NT2/D1 (cell line): ENCODE data around the gene CYP27A1.
"Not testable (repeated sequence)": the region's sequence is repeated elsewhere in the genome, so short reads cannot be mapped to it uniquely, and the experiment has no call there.

Source experiments
- DNase-seq: peaks from one replicate; pipeline ENCODE4 v3.0.0-alpha.2; 2011; ENCODE audit warnings: low read depth, low spot score
- H3K27me3 ChIP-seq: 2 replicates; pipeline ENCODE4 v1.6.0; 2011; ENCODE audit warnings: mild to moderate bottlenecking; ENCODE audit not compliant: insufficient read length, insufficient read depth
- H3K36me3 ChIP-seq: 2 replicates; pipeline ENCODE4 v1.6.1; 2011; ENCODE audit warnings: mild to moderate bottlenecking, low read length, mixed read lengths; ENCODE audit not compliant: insufficient read depth, insufficient read length
- H3K4me1 ChIP-seq: 2 replicates; pipeline ENCODE4 v1.5.1; 2011; ENCODE audit not compliant: insufficient read depth, insufficient read length
- H3K4me3 ChIP-seq: 2 replicates; pipeline ENCODE4 v1.5.1; 2011; ENCODE audit warnings: low read depth; ENCODE audit not compliant: insufficient read length
- H3K9ac ChIP-seq: 2 replicates; pipeline ENCODE4 v1.6.0; 2011; ENCODE audit warnings: low read depth; ENCODE audit not compliant: insufficient read length
- H3K9me3 ChIP-seq: 2 replicates; pipeline ENCODE4 v1.5.1; 2011; ENCODE audit warnings: mild to moderate bottlenecking, low read length; ENCODE audit not compliant: insufficient read depth
- SUZ12 ChIP-seq: IDR thresholded peaks from 2 replicates; pipeline ENCODE4 v1.6.1; 2011; ENCODE audit not compliant: insufficient read length, insufficient read depth; ENCODE audit errors: extremely low read depth
- YY1 ChIP-seq: IDR thresholded peaks from 2 replicates; pipeline ENCODE4 v1.6.1; 2011; ENCODE audit not compliant: insufficient read length, insufficient read depth
- ZNF274 ChIP-seq: IDR thresholded peaks from 2 replicates; pipeline ENCODE4 v1.6.1; 2011; ENCODE audit warnings: mild to moderate bottlenecking, low read depth, low read length

Gene CYP27A1

GRCh38 chr2:218833023-218833609, 51.2 kb downstream of the CYP27A1 start:
- Histone ChIP-seq H3K9me3 (peaks cover 9% of the 10 kb centered on the region; the same call in 1 of the 2 replicates), H3K4me1 (peaks cover 3% of the 10 kb centered on the region), H3K36me3 (no peaks in the 10 kb centered on the region), H3K27me3 (peaks cover 3% of the 10 kb centered on the region), H3K4me3 (no peak overlapping the region), H3K9ac (no peak overlapping the region)
- TF ChIP-seq ZNF274 (no peak), YY1 (no peak), SUZ12 (no peak)
- no peak for DNase-seq

- H3K9me3 ChIP-seq, result peaks cover 10% of the 10 kb centered on the region; the same call in 1 of the 2 replicates
- H3K4me1 ChIP-seq, result peaks cover 1% of the 10 kb centered on the region
- no peak for DNase-seq
- H3K36me3 ChIP-seq, result no peaks in the 10 kb centered on the region
- no peak overlapping the region for H3K9ac ChIP-seq
- TF ChIP-seq SUZ12 (no peak), ZNF274 (no peak), YY1 (no peak)
- no peak overlapping the region for H3K4me3 ChIP-seq
- H3K27me3 ChIP-seq, result no peaks in the 10 kb centered on the region
These were observed 52.7 kb downstream of the CYP27A1 start for GRCh38 chr2:218834685-218835084.

GRCh38 chr2:218837495-218837894, 55.5 kb downstream of the CYP27A1 start:
- Histone ChIP-seq H3K36me3 (no peaks in the 10 kb centered on the region), H3K9me3 (peaks cover 10% of the 10 kb centered on the region; the same call in 1 of the 2 replicates), H3K9ac (no peak overlapping the region), H3K4me1 (no peaks in the 10 kb centered on the region), H3K4me3 (no peak overlapping the region), H3K27me3 (no peaks in the 10 kb centered on the region)
- DNase-seq, result no peak
- no peak for TF ChIP-seq SUZ12
- no peak for TF ChIP-seq ZNF274
- TF ChIP-seq YY1, result no peak

GRCh38 chr2:218839430-218839829, 57.5 kb downstream of the CYP27A1 start:
- Histone ChIP-seq H3K9me3 (peaks cover 13% of the 10 kb centered on the region), H3K9ac (no peak overlapping the region), H3K4me3 (no peak overlapping the region), H3K36me3 (no peaks in the 10 kb centered on the region), H3K27me3 (no peaks in the 10 kb centered on the region), H3K4me1 (no peaks in the 10 kb centered on the region)
- no peak for DNase-seq
- TF ChIP-seq SUZ12 (no peak), YY1 (no peak), ZNF274 (no peak)

- H3K9me3 ChIP-seq, result peaks cover 18% of the 10 kb centered on the region
- no peak for DNase-seq
- H3K4me1 ChIP-seq, result no peaks in the 10 kb centered on the region
- H3K4me3 ChIP-seq, result no peak overlapping the region
- H3K27me3 ChIP-seq, result no peaks in the 10 kb centered on the region
- no peaks in the 10 kb centered on the region for H3K36me3 ChIP-seq
- TF ChIP-seq ZNF274 (no peak), SUZ12 (no peak), YY1 (no peak)
- H3K9ac ChIP-seq, result no peak overlapping the region
These were observed 57.9 kb downstream of the CYP27A1 start for GRCh38 chr2:218839888-218840287.

- not testable (repeated sequence) for DNase-seq, H3K9ac ChIP-seq, H3K27me3 ChIP-seq, H3K36me3 ChIP-seq, H3K4me1 ChIP-seq, H3K4me3 ChIP-seq
- peaks cover 23% of the 10 kb centered on the region; the same call in 1 of the 2 replicates for H3K9me3 ChIP-seq
These were observed 62.4 kb downstream of the CYP27A1 start for GRCh38 chr2:218844334-218844733.

- H3K9ac ChIP-seq, H3K4me3 ChIP-seq, H3K36me3 ChIP-seq, H3K4me1 ChIP-seq, DNase-seq, H3K27me3 ChIP-seq: not testable (repeated sequence)
- H3K9me3 ChIP-seq, result peaks cover 23% of the 10 kb centered on the region; the same call in 1 of the 2 replicates
These were observed 65.0 kb downstream of the CYP27A1 start for GRCh38 chr2:218846963-218847362.

- Histone ChIP-seq H3K36me3 (no peaks in the 10 kb centered on the region), H3K9ac (no peak overlapping the region), H3K27me3 (peaks cover 3% of the 10 kb centered on the region), H3K4me3 (no peak overlapping the region), H3K9me3 (peaks cover 17% of the 10 kb centered on the region; the same call in 1 of the 2 replicates), H3K4me1 (peaks cover 13% of the 10 kb centered on the region)
- no peak for DNase-seq
- TF ChIP-seq YY1 (no peak), ZNF274 (no peak), SUZ12 (no peak)
These were observed 67.8 kb downstream of the CYP27A1 start for GRCh38 chr2:218849721-218850120.
